OCI-LY3 (cell line): ENCODE results near the gene BCAR3.

Experiments
- CTCF ChIP-seq: fragments of 200-600, 300-600 bp; sonication (generic); IDR thresholded peaks from 2 replicates; pipeline ENCODE4 v1.5.1; 2014; ENCODE audit warnings: antibody characterized with exemption, low read length, low read depth
- EZH2phosphoT487 ChIP-seq: fragments of 200-600 bp; shearing (Covaris generic); IDR thresholded peaks from 2 replicates; pipeline ENCODE4 v1.6.1; 2018; ENCODE audit warnings: antibody characterized with exemption, mixed run types, low read depth

- TF ChIP-seq EZH2phosphoT487: no peak
- no peak for TF ChIP-seq CTCF
Observed at GRCh38 chr1:93661829-93662474, 19.7 kb downstream of the BCAR3 start.
